Mesodermal cell (in vitro differentiated cells): ENCODE data around the gene TCEAL5. TPM values are rescaled to one million over a fixed set of nuclear protein-coding genes. Genes with fewer than 3 reads are reported as not detected.
"Not testable (repeated sequence)": the region's sequence is repeated elsewhere in the genome, so short reads cannot be mapped to it uniquely, and the experiment has no call there.

Source experiments
- H3K27ac ChIP-seq: 2 replicates; pipeline ENCODE4 v1.7.0; 2013; ENCODE audit warnings: mild to moderate bottlenecking, low read depth, low read length, moderate library complexity; ENCODE audit not compliant: severe bottlenecking
- H3K36me3 ChIP-seq: 2 replicates; pipeline ENCODE4 v1.7.1; 2013; ENCODE audit warnings: mild to moderate bottlenecking, low read length, moderate library complexity; ENCODE audit not compliant: control insufficient read depth, insufficient read depth
- H3K4me1 ChIP-seq: one replicate; pipeline ENCODE4 v1.7.1; 2013; ENCODE audit warnings: mild to moderate bottlenecking, low read length; ENCODE audit not compliant: insufficient read depth, control insufficient read depth, poor library complexity, severe bottlenecking
- H3K4me3 ChIP-seq: 2 replicates; pipeline ENCODE4 v1.7.0; 2013; ENCODE audit warnings: low read length, control low read depth, mild to moderate bottlenecking; ENCODE audit not compliant: insufficient read depth, poor library complexity, severe bottlenecking; ENCODE audit errors: extremely low read depth
- H3K9me3 ChIP-seq: 2 replicates; pipeline ENCODE4 v1.7.1; 2013; ENCODE audit warnings: mild to moderate bottlenecking, low read length, moderate library complexity; ENCODE audit not compliant: control insufficient read depth
- WGBS, 2 experiments: methylation state at CpG; one replicate each; pipeline ENCODE4 v1.1.5; 2013; ENCODE audit warnings: missing lambda C conversion rate in 2 of 2; ENCODE audit not compliant: insufficient coverage in 2 of 2; 5-methylcytosine and 5-hydroxymethylcytosine counted together
- polyA plus RNA-seq, 2 experiments: library from polyadenylated mRNA; stranded (reverse); fragments of 50-300 nt; gene quantifications; one replicate each; pipeline ENCODE4 v1.2.3, GENCODE V29; 2013

TCEAL5 gene, protein sequence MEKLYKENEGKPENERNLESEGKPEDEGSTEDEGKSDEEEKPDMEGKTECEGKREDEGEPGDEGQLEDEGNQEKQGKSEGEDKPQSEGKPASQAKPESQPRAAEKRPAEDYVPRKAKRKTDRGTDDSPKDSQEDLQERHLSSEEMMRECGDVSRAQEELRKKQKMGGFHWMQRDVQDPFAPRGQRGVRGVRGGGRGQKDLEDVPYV
- not detected for polyA plus RNA-seq (2013, experiment 1 of 2)
- polyA plus RNA-seq (2013, experiment 2 of 2): not detected

DNA sequence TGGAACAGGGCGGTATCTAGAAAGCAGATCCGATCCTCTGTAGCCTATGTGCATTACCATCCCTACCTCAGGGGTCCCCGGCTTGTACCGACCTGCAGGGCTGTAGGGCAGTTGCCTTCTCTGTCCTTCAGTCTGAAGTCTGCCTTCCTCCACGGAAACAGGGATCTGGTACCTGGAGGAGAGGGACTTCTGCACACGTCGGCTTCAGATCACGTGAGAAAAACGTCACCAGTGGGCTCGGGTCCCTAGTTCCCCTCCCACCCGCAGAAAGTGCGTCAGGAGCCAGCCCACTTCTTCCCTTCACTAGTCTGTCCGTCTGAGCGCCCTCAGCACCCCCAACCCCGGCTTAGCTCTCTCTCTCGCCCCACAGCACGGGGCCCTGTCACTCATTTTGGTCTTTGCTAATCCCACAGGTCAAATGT lies at the start of gene TCEAL5:
TSS of gene TCEAL5 (minus strand) at position 170 of the 422 bp plus-strand sequence. CDS start 2,187 bp downstream, outside the sequence.
- Histone ChIP-seq H3K4me3 (no peak within 1 kb of the TSS), H3K9me3 (no peaks in the 10 kb centered on the region), H3K36me3 (no peaks in the 10 kb centered on the region), H3K4me1 (no peaks in the 10 kb centered on the region), H3K27ac (no peak within 1 kb of the TSS)
- WGBS, 2 experiments: 86% methylated on average over 4 of the region's 17 CpGs; no CpG with 5 or more reads in 1 of the 2 experiments

DNA sequence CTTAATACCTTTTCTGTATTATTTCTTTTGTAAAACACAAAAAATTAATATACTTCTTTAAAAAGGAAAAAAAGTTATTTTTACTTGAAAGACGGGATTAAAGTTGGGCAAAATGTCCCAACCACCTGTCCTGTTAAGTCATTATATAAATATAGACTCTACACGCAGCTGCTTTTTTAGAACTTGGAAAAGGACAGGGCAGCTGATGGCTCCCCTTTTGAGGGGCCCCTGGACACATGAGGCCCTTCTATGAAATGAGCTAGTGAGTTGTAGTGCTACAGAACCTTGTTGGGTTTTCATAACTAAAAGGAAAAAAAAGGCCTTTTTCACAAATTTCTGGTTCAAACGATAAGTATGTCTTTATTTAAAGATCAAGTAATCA lies 34.8 kb upstream of the TCEAL5 start:
- H3K4me1 ChIP-seq: no peaks in the 10 kb centered on the region
- no peaks in the 10 kb centered on the region for H3K36me3 ChIP-seq
- H3K4me3 ChIP-seq: peak overlapping the region; percentile 53
- no CpG with 5 or more reads among the region's 3 CpGs for WGBS, 2 experiments
- no peak overlapping the region for H3K27ac ChIP-seq
- H3K9me3 ChIP-seq: no peaks in the 10 kb centered on the region

DNA sequence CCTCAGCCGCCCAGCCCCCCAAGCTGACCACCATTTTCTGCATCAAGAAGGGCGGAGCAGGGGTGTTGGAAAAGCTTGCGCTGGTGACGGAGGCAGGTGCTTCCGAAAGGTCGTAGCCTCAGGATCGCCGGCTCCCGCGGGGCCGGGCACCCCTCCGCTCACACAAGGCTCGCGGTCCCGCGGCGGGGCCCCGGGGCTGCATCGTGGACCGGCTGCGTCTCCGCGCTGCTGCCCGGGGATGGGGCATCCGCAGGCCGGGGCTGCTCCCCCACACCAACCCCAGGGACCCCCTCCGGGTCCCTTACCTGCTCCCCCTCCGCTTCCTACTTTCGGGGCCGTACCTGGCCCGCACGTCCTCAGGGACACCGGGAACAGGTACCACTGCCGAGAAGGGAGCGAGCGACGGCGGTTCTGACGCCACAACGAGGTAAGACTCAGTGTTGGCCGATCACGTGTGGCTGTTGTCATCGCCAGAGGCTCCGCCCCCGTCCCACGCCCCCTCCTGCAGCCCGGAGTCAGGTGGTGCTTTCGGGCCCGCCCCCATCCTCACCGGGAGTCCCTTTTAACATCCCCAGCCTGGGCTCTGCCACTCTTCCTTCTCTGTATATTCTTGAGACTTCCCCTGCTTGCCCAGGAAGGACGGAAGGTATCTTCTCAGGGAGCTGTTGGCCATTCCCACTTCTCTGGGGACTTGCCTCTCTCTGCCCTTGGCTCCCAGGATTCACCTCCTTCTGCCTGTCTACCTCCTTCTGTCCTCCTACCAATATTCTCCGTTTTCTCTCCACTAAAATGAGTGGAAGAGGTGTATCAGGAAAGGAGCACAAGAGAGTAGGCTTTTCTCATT lies 34.2 kb upstream of the TCEAL5 start, which contains the start of gene BEX2:
TSS of gene BEX2 (minus strand) at position 436 of the 844 bp plus-strand sequence. CDS start 1,014 bp downstream, outside the sequence.
- 0% methylated on average over 10 to 28 of the region's 52 CpGs for WGBS, 2 experiments
- Histone ChIP-seq H3K4me3 (peak within 1 kb of the TSS; percentile 53), H3K4me1 (no peaks in the 10 kb centered on the region), H3K36me3 (no peaks in the 10 kb centered on the region), H3K27ac (no peak within 1 kb of the TSS), H3K9me3 (no peaks in the 10 kb centered on the region)

DNA sequence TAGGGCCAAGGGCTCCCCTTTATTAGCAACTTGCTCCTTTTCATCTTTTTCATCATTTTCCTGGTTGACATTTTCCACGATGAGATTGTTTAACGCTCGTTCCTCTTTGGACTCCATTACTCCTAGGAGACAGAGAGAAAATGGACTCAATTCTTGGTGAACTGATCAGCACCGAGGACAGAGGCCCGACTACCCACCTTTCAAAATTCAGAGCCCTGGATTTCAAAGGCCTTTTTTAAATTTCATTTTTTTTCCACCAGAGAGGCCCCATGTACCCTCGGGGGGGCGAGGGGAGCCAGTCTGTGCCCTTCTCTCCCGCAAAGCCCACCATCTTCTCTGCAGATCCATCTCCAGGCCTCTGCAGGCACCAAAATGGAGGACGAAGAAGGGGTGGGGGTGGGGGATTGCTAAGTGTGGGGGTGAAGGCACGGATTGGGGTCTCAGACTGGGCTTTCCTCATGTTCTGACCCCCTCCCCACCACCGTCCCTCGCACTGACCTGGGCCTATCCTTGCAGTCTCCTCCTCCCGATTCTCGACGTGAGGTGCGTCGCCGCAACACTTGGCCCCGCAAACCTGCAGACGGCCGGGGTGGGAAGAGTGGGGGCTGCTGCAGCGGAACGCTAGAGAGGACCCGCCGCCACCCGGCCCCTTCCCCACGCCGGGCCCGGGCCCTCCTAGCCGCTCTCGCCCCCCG lies 33.5 kb upstream of the TCEAL5 start:
- peak overlapping the region; percentile 53 for H3K4me3 ChIP-seq

DNA sequence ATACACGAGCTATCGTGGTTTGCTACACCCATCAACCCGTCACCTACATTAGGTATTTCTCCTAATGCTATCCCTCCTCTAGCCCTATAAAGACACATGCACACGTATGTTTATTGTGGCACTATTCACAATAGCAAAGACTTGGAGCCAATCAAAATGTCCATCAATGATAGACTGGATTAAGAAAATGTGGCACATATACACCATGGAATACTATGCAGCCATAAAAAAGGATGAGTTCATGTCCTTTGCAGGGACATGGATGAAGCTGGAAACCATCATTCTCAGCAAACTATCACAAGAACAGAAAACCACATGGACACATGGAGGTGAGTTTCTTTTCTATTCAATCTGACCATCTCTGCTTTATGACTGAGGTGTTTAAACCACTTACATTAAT lies 29.1 kb upstream of the TCEAL5 start:
- WGBS, 2 experiments: no CpG with 5 or more reads among the region's 4 CpGs
- H3K4me1 ChIP-seq: not testable (repeated sequence)

More for the DNA sequence above, 33.5 kb upstream of the TCEAL5 start:
- no peaks in the 10 kb centered on the region for H3K4me1 ChIP-seq
- WGBS, 2 experiments: 80 to 89% methylated on average over 3 to 5 of the region's 32 CpGs
- H3K36me3 ChIP-seq: no peaks in the 10 kb centered on the region
- H3K9me3 ChIP-seq: no peaks in the 10 kb centered on the region
- no peak overlapping the region for H3K27ac ChIP-seq

DNA sequence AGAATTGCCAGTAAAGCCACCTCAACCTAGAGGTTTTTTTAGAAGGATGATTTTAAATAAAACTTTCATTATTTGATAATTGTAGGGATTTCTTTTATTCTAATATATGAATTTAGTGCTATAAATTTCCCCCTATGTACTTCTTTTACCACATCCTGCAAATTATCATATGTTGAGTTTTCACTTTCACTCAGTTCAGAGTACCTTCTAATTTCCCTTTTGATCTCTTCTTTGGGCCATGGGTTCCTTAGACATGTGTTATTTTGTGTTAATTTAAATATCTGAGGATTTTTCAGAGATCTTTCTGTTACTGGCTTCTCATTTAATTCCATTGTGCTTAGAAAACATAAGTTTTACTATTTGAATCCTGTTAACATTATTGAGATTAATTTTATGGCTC lies 28.2 kb upstream of the TCEAL5 start:
- Histone ChIP-seq H3K4me3 (no peak overlapping the region), H3K4me1 (no peaks in the 10 kb centered on the region), H3K36me3 (no peaks in the 10 kb centered on the region), H3K27ac (no peak overlapping the region), H3K9me3 (no peaks in the 10 kb centered on the region)

More for the DNA sequence above, 29.1 kb upstream of the TCEAL5 start:
- H3K9me3 ChIP-seq, H3K27ac ChIP-seq, H3K36me3 ChIP-seq, H3K4me3 ChIP-seq: not testable (repeated sequence)

DNA sequence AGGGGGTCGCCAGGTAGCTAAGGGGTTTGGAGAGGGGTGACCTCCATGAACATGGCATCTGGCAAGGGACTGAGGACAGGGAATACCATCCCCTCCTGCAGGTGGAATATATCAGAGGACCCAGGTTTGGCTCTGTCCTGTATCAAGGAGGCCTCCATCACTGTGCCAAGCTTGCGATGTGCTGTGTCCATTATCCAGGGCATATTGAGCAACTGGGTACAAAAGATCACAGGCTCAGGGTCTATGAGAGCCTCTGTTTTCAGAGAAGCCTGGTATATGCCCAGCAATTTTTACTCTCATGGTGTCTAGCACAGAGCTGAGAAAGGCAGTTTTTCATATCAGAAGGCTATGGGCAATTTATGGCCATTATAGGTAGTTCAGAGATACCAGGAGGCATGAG lies 16.6 kb upstream of the TCEAL5 start:
- Histone ChIP-seq H3K4me3 (no peak overlapping the region), H3K9me3 (no peaks in the 10 kb centered on the region), H3K36me3 (no peaks in the 10 kb centered on the region), H3K4me1 (no peaks in the 10 kb centered on the region), H3K27ac (no peak overlapping the region)
- WGBS, 2 experiments: no CpG with 5 or more reads among the region's 2 CpGs

DNA sequence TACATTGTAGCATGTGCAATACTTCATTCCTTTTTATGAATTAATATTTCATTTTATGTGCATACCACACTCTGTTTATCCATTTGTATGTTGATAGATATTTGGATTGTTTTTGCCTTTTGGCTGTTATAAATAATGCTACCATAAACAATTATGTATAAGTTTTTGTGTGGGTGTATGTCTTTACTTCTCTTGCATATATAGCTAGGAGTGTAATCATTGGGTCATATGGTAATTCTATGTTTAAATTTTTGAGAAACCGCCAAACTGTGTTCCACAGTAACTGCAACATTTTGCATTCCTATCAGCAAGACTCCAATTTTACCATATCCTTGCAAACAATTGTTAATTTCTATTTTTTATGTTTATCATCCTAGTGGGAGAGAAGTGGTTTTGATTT lies 3.1 kb upstream of the TCEAL5 start:
- Histone ChIP-seq H3K27ac (no peak overlapping the region), H3K36me3 (no peaks in the 10 kb centered on the region), H3K4me1 (no peaks in the 10 kb centered on the region), H3K4me3 (no peak overlapping the region), H3K9me3 (no peaks in the 10 kb centered on the region)
- WGBS, 2 experiments: no CpG with 5 or more reads among the region's 1 CpG

DNA sequence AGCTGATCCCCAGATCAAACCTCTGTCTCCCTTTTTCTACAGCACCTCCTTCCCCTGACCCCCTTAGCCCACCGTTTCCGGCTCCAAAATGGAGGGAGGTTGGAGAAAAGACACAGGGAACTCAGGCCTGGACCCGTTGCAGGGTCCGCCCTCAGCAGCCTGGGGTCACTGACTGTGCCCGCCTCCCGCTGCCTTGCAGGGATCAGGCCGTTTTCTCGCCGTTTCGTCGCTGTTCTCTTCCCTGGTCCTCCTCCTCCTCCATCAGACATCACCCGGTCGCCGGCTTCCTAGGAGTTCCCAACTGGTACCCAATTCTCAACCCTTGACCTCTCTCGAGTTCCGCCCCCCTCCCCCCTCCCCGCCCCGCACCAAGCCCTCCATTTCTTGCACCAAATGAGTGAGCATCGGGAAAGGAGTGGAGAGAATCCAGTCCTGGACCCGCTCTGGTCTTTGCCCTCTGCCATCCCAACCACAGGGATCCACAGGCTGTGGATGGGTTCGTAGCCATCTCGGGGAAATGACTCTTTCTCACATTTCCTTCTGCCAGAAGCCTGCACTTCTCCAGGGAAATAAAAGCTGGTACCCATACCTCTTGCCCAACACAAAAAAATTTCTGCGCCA lies 493 bp downstream of the TCEAL5 start:
- 85% methylated on average over 4 to 8 of the region's 23 CpGs for WGBS, 2 experiments
- H3K4me3 ChIP-seq: no peak overlapping the region

DNA sequence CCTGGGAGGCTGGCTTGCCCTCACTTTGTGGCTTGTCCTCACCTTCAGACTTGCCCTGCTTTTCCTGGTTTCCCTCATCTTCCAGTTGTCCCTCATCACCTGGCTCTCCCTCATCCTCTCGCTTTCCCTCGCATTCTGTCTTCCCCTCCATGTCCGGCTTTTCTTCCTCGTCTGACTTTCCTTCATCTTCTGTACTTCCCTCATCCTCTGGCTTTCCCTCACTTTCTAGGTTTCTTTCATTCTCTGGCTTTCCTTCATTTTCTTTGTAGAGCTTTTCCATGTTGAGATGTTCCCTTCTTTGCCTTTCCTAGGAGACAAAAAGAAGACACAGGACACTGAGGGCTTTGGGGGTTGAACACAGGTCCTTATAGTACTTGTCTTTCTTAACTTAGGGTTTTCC lies 2.3 kb downstream of the TCEAL5 start:
- 87% methylated on average over 4 of the region's 4 CpGs; no CpG with 5 or more reads in 1 of the 2 experiments for WGBS, 2 experiments
- Histone ChIP-seq H3K4me1 (no peaks in the 10 kb centered on the region), H3K9me3 (no peaks in the 10 kb centered on the region), H3K27ac (no peak overlapping the region), H3K36me3 (no peaks in the 10 kb centered on the region), H3K4me3 (no peak overlapping the region)

More for the DNA sequence above, 493 bp downstream of the TCEAL5 start:
- Histone ChIP-seq H3K27ac (no peak overlapping the region), H3K36me3 (no peaks in the 10 kb centered on the region), H3K4me1 (no peaks in the 10 kb centered on the region), H3K9me3 (no peaks in the 10 kb centered on the region)
